ENCODE measurements around the gene MRPS27.

The MRPS27 gene

DNA sequence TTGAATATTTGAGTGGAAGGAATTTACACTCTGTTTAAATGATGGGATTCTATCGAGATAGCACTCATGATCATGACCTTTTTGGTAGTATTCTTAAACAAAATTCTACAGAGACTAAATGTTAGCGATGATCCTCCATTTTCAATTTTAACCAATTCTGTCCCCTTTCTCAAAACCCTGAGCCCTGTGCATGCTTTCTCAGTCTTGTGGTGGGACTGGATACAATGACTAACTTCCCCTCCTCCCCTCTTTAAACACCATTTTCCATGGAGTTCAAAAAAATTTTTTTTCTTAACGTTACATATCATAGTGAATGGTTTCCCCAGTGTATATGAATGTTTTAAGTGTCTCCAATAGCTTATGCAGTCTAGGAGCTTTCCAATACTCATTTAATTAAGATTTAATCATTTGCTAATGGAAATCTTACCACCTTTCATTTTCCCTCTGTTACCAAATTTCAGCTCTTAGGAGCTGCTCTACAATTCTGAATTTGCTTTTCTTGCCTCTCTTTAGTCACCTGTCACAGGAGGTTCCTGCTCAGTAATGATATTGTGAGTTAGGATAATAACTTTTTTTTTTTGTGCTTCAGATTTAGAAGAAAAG, 111.6 kb downstream of the MRPS27 start:
- in situ Hi-C loops (cut with MboI; ENCODE audit: low sequenced_read_pairs): no loop called here

DNA sequence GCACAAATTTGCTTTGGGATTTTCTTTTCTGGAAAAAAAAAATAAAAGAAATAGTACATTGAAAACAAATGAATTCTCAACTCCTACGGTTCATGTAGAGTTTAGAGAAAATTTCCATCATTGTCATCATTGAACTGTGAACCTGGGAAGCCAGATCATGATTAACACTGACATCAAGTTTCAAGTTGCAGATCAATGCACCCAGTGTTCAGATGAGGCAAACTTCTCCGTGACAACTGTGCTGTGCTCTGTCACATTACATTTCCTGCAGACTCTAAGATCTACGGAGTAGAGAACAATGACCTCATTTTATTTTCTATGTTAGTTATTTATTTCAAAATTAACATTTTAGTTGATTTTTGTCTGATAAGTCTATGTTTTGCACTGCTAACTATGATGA, 113.0 kb downstream of the MRPS27 start:
- in situ Hi-C loops (cut with MboI; ENCODE audit: low sequenced_read_pairs): no loop called here

DNA sequence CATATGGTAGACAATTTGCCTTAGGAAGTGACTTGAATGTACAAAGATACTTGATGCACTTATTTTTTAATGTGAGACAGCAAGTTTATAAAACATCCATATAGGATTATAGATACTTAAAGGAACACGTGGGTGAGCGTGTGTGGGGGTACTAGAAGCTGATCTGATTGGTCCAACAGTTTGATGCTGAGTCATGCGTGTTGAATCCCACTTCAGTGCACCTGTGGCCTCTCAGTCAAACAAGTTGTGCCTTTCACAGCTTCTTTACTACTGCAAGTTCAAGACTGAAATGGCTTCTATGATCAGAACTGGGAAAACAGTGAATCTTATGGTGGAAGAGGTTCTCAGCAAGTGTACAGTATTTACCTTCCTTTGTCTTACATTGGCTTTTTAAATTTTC, 113.9 kb downstream of the MRPS27 start:
- in situ Hi-C loops (cut with MboI; ENCODE audit: low sequenced_read_pairs): no loop called here

DNA sequence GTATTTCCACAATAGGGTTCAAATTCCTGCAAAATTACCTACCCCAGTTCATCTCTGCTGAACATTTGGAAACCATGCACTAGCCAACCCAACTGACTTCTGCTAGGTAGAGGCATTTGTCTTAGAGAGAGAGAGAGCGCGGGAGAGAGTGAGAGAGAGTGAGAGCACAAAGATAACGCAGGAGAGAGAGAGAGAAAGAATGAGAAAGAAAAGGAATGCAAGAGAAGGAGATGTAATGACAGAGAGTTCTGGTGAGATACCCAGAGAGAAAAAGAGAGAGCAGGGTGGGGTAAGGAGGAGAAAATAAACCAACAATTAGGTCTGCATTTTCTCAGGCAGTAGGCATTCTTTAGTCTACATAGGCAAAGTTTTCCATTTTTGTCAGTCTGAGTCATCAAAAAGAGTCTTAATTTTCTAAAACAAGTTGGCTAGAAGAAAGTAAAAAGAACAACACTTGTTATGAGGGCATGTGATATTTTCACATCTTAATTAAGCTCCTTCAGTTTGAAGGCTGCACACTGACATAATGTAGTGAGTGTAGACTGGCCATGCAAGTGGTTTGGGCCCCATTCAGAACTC, 114.5 kb downstream of the MRPS27 start:
- in situ Hi-C loops (cut with MboI; ENCODE audit: low sequenced_read_pairs): no loop called here

DNA sequence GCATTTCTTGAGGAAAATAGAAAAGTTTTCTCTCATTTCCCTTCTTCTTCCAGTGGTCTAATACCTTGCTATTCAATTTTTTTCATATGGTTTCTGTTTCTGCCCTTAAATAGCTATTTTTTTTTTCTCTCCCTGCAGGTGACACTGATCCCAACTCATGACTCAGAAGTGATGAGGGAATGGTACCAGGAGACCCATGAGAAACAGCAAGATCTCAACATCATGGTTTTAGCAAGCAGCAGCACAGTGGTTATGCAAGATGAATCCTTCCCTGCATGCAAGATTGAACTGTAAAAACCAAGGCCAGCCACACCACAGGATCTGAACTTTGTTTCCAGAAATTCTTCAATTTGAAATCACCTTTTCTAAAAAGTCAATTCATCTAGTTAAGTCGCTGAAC, 115.1 kb downstream of the MRPS27 start:
- in situ Hi-C loops (cut with MboI; ENCODE audit: low sequenced_read_pairs): no loop called here

DNA sequence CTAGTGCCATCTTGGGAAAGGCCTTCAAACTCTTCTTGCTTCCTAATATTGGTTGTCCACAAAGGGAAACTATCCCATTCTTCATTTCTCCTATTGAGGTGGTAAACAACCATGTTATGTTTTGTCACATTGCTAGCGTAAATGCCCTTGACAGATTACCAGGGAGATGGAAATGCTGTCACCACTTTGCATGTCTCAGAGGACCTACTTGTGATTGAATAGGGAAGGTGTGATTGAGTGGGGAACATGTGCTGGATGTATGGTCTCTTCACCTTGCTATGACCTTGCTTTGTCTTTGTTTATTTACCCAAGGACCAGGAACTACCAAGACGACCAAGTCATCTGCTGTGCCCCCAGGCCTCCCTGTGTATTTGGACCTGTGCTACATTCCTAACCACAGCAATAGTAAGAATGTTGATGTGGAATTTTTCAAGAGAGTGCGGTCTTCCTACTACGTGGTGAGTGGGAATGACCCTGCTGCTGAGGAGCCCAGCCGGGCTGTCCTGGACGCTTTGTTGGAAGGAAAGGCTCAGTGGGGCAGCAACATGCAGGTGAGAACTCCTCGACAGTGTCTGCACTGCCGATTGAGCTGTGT, 116.7 kb downstream of the MRPS27 start:
- in situ Hi-C loops (cut with MboI; ENCODE audit: low sequenced_read_pairs): no loop called here

DNA sequence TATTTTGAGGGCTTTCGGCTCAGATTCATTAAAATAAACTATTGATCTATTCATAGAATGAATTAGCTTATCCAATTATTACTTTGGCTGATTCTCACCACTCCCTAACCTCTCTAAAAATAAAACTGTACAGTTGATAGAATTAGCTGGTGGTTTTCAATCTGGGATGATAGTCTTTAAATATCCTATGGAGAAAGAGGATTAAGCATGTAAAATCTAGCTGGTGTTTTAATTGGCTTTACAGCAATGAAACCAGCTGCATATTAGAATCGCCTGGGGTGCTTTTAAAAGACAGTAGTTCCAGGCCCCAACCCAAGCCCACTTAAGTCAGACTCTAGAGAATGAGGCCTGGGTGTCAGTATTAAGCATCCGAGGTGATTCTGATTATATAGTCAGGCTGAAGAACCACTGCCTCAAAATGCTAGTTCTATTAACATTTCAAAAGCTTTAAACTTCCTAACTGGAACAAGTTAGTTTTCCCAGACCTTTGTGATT, 117.7 kb downstream of the MRPS27 start:
- in situ Hi-C loops (cut with MboI; ENCODE audit: low sequenced_read_pairs): no loop called here

DNA sequence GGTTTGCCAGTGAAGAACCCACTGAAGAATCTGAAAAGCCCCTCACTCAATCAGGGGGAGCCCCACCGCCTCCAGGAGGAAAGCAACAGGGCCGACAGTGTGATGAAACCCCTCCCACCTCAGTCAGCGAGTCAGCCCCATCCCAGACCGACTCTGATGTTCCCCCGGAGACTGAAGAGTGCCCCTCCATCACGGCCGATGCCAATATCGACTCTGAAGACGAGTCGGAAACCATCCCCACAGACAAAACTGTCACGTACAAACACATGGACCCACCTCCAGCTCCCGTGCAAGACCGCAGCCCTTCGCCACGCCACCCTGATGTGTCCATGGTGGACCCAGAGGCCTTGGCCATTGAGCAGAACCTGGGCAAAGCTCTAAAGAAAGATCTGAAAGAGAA, 120.4 kb downstream of the MRPS27 start:
- in situ Hi-C loops (cut with MboI; ENCODE audit: low sequenced_read_pairs): no loop called here

DNA sequence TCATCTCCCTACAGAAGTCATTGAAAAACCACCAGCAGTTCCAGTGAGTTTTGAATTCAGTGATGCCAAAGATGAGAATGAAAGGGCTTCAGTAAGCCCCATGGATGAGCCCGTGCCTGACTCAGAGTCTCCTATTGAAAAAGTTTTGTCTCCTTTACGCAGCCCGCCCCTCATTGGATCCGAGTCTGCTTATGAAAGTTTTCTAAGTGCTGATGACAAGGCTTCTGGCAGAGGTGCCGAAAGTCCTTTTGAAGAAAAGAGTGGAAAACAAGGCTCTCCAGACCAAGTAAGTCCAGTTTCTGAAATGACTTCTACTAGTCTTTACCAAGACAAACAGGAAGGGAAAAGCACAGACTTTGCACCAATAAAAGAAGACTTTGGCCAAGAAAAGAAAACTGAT, 122.6 kb downstream of the MRPS27 start:
- in situ Hi-C loops (cut with MboI; ENCODE audit: low sequenced_read_pairs): no loop called here

DNA sequence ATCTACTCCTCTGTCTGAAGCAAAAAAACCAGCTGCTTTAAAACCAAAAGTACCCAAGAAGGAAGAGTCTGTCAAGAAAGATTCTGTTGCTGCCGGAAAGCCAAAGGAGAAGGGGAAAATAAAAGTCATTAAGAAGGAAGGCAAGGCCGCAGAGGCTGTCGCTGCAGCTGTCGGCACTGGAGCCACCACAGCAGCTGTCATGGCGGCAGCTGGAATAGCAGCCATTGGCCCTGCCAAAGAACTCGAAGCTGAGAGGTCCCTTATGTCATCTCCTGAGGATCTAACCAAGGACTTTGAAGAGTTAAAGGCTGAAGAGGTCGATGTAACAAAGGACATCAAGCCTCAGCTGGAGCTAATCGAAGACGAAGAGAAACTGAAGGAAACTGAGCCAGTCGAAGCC, 124.5 kb downstream of the MRPS27 start:
- in situ Hi-C loops (cut with MboI; ENCODE audit: low sequenced_read_pairs): no loop called here

DNA sequence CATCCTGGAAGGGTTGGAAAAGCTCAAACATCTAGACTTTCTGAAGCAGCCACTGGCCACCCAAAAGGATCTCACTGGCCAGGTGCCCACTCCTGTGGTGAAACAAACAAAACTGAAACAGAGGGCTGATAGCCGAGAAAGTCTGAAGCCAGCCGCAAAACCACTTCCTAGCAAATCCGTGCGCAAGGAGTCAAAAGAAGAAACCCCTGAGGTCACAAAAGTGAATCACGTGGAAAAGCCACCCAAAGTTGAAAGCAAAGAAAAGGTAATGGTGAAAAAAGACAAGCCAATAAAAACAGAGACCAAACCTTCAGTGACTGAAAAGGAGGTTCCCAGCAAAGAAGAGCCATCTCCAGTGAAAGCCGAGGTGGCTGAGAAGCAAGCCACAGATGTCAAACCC, 125.2 kb downstream of the MRPS27 start:
- in situ Hi-C loops (cut with MboI; ENCODE audit: low sequenced_read_pairs): no loop called here

DNA sequence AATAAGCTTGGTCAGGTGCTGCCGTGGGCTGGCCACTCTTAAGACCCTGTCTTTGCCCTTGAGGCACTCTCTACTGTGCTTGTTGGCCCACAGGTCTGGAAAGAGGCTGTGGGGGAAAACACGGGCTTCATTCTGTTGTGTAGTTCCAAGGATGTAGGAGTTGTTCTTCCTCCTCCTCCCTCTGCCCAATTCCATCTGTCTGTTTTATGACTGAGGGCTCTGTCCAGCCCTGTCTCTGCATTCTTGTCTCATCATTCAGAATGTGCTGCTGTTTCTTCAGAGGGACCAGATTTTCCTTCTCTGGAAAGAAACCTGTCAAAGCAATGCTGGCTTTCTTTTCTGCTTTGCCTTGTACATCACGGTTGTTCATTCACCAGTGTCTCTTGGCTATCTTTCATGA, 128.6 kb downstream of the MRPS27 start:
- in situ Hi-C loops (cut with MboI; ENCODE audit: low sequenced_read_pairs): no loop called here

DNA sequence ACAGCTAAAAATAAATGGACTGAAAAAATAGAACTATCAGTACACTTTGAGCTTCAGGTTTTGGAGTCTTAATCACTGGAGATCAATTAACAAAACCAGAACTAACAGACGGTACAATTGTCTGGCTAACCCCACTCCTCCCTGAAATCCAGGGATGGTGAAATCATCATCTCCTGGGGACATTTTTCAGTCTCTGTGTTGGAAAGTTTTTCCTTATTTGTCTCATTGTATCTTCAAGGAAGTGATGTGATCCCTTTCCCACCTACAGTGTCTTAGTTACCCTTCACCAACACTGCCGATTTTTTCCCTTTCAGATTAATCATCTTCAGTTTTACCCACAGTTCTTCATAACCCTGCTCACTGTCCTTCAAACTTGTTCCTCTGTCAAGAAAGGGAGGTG, 130.9 kb downstream of the MRPS27 start:
- in situ Hi-C loops (cut with MboI; ENCODE audit: low sequenced_read_pairs): no loop called here

DNA sequence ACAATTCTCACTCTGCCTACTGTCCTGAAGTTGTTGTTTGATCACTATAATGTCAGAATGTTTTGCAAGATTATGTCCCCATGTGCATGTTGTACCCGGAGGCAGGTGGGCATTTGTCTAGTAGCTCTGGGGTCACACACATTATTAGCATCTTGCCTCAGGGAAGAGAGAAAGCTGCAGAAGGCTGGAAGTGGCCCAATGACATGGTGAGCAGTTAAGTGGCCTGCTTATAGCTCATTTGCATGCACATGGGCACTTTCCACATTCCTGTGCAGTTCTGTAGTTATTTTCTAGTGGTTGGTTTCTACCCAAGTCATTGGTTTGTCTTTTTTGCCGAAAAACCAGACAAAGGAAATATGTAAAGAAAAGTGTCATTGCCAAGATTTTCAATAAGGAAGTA, 131.9 kb downstream of the MRPS27 start:
- in situ Hi-C loops (cut with MboI; ENCODE audit: low sequenced_read_pairs): no loop called here

DNA sequence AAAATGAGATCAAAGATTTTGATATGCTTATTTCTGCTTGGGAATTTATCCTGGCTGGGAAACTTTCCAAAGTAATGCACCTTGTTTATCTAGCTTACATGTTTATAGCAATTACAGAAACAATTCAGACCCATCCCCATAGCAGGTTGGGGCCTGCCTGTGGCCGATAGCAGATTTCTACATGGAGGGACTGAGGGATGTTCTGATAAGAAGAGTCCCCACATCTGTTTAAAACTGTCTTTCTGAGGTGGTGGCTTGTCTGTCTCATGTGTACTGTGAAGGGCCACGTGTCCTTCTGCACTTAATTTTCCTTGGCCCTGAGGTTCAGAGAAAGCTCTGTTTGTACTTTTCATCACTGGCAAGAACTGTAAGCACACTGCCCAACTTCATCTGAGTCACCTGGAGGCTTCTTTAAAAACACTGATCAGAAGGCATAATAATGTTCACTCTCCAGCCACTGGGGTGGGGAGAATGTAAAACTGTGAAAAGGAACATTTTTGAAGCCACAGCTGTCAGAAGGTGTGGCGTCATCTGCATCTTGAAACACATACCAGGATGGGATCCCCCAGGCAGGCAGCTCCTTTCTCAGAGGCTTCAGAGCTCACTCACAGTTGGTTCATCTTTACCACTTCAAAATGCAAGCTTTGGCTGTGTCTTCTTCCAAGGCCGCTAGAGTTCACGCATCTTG, 132.5 kb downstream of the MRPS27 start:
- in situ Hi-C loops (cut with MboI; ENCODE audit: low sequenced_read_pairs): no loop called here

DNA sequence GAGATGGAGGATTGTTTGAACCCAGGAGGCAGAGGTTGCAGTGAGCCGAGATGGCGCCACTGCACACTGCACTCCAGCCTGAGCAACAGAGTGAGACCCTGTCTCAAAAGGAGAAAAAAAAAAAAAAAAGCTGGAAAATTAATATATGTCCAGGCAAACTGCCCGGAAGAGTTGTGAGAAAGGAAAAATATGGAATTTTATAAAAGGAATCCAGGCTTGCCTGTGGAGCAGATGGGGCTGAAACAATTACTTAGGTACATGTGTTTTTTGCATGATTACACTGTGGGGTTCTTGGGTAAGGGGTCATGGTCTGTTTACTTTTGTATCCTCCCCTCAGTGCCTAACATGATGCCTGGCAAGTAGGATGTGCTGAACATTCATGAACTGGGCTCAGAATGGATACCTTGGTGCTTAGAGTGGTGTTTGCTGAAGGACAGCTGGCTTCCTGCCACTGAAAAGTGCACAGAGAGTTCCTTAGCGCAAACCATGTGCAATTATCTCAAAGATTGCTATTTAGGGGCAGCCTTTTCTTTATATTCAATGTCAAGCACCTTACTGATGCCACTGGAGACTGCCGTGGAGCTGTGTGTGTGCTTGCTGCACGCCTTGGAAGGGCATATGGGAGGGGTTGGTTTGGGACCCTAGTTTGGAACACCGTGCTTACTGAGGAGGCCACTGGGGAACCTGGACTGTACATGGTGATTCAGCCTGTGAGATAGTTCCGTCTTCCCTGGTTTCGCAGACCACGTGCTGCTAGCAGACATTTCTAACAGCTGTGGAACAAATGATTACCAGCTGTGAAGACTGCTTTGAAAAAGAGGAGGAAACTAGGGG, 134.3 kb downstream of the MRPS27 start:
- in situ Hi-C loops (cut with MboI; ENCODE audit: low sequenced_read_pairs): no loop called here

DNA sequence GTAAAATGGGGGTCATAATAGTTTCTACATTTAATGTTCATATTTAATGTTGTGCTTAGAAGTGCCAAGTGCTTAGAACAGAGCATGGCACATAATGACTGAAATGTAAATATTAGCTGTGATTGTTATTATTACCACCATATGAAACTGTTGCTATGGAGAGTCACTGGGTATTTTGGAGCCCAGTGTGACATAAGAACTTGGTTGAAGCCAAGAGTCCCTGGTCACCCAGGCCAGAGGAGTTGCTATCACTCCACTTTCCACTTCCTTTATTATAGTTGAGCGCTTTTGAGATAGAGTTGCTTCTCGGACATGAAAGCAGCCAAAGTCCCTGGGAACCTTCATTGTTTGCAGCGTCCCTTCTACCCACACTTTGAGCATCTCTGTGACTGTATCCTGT, 135.6 kb downstream of the MRPS27 start:
- in situ Hi-C loops (cut with MboI; ENCODE audit: low sequenced_read_pairs): no loop called here

DNA sequence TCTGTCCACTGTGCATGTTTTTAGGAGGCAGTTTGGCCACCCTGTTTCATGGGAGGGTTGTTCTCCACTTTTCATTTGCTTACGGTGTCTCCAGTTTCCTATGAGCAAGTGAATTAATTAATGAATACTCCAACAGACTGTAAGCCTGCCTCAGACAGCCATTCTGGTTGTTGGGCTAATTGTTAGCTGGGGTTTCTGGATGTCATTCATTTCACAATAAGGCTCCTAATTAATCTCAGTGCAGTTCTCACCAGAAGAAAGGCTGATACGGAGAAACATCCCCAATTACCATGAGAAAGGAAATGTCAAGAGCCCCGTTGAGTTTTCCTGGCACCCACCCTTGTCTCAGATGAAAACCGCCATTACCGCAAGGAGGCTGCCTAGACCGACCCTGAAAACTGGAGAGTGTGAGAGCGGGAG, 136.9 kb downstream of the MRPS27 start:
- in situ Hi-C loops (cut with MboI; ENCODE audit: low sequenced_read_pairs): no loop called here

DNA sequence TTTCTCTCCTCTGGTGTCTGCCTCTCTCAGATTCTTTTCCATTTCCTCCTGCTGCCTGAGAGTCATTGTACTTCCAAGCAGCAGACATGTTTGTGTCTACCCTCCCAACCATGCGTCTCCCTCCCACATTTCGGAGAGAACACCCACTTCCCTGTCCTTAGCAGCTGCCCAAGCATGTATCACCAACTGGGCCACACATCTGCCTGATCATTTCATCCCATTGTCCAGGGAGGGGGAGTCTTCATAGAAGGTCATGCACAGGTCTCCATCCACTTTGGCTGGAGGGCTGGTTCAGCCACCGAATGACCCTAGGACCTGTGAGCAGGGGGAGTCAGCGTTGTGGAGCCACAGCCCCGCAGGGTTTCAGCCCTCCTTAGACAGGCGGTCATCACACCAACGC, 137.4 kb downstream of the MRPS27 start:
- in situ Hi-C loops (cut with MboI; ENCODE audit: low sequenced_read_pairs): no loop called here

DNA sequence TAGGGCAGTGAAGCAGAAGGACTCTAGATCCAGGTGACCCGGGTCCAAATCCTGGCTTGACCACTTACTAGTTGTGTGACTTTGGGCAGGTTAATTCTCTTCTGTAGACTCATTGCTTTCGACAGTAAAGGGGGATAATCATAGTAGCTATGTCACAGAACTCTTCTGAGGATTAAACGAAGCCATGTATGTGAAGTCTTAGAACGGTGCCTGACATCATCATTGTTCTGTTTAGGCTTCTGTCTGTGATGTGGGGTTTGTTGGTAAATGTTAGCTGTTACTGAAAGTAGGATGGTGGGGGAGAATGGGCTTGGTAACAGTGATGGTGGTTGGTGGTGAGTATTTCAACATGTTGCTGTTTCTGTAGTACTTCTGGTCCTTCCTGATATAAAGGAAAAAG, 139.1 kb downstream of the MRPS27 start:
- in situ Hi-C loops (cut with MboI; ENCODE audit: low sequenced_read_pairs): no loop called here

DNA sequence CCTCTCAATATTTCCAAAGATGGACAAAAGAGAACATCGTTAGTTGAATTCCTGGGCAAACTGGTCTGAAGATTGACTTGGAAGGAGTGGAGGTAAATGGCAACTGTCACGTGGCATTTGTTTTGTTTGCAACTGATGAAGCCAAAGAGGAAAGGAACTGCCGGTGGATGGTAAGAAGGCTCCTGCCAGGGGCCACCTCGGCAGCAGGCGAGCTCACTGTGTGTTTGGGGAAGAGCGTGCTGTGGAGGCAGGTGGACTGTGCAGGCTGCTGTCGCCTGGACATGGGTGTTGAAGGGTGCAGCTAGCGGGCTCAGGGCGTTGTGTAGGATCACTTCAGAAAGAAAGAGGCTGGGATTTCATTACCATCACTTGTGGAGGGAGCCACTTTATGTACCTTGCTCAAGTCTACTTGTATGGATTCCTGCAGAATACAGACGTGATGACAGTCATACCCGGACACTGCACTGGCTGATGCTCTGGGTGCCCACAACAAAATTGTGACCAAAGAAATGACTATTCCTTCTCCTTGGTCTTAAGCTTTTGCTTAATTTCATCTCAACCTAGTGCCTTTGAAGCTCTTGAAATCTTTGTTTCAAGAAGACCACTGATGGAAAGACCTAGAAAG, 140.1 kb downstream of the MRPS27 start:
- in situ Hi-C loops (cut with MboI; ENCODE audit: low sequenced_read_pairs): no loop called here
